Measurements from ENCODE around the gene NSG1. TPM values are rescaled to one million over a fixed set of nuclear protein-coding genes. Genes with fewer than 3 reads are reported as not detected.

NSG1 gene
- total RNA-seq, 1 donor from 2014 or later, result not detected

- ChIA-PET CTCF (no interaction called here), POLR2A (no interaction called here)
- Mint-ChIP-seq H3K4me3 (no peak overlapping the region), H3K27ac (no peak overlapping the region), H3K4me1 (peaks cover 10% of the 10 kb centered on the region), H3K27me3 (no peaks in the 10 kb centered on the region), H3K9me3 (no peaks in the 10 kb centered on the region), H3K36me3 (ENCODE audit: low read depth) (peaks cover 67% of the 10 kb centered on the region)
- no peak for DNase-seq
- intact Hi-C loops (cut with micrococcal nuclease), result no loop called here
- no peak for TF ChIP-seq CTCF (IDR thresholded peaks at IDR 0.05)
- ATAC-seq (ENCODE audit: low read depth), result no peak
Observed at GRCh38 chr4:4457803-4458553, 71.1 kb downstream of the NSG1 start.

DNA sequence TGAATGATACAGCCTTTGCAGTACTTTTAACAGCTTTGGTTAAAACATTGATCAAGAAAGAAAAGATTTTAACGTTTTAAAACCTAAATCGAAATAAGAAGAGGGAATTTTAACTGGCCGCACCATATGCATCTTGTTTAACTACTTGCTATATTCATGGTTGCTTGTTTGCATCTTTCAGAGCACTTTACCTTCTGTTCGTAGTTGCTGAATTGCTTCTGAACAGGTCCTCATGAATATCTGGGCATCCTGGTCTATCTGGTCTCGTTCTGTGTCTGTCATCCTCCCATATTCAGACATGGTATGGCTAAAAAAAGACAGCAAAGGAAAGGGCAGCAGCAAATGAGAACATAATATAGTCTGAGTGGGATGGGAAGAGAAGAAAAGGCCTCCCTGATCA, 72.3 kb downstream of the NSG1 start:
- Mint-ChIP-seq H3K4me3 (no peak overlapping the region), H3K27me3 (no peaks in the 10 kb centered on the region), H3K36me3 (ENCODE audit: low read depth) (peaks cover 57% of the 10 kb centered on the region), H3K27ac (no peak overlapping the region), H3K9me3 (no peaks in the 10 kb centered on the region), H3K4me1 (peaks cover 10% of the 10 kb centered on the region)
- intact Hi-C loops (cut with micrococcal nuclease), result no loop called here
- no peak for ATAC-seq (ENCODE audit: low read depth)
- no peak for DNase-seq
- ChIA-PET POLR2A (no interaction called here), CTCF (no interaction called here)
- TF ChIP-seq CTCF (IDR thresholded peaks at IDR 0.05), result no peak

DNA sequence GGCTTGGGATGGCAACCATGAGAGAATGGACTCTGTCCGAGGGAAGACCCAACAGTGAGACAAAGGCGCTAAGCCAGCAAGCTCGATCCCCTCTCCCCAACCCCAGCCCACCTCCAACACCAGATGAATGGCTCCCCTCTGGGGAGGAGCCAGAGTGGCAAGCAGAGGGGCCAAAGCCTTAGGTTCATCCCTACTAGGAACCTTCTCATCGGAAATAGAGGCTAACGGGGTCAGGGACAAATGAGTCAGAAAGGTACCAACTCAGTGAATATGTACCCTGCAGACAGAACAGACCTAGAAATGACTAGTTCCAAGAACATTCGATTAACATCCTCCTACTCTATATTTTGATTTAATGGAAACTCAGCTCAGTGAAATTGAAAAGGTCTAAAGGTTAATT, 73.9 kb downstream of the NSG1 start:
- Mint-ChIP-seq H3K36me3 (ENCODE audit: low read depth) (peaks cover 59% of the 10 kb centered on the region), H3K4me1 (peaks cover 6% of the 10 kb centered on the region), H3K4me3 (no peak overlapping the region), H3K27me3 (no peaks in the 10 kb centered on the region), H3K9me3 (peaks cover 3% of the 10 kb centered on the region), H3K27ac (no peak overlapping the region)
- intact Hi-C loops (cut with micrococcal nuclease), result no loop called here
- POLR2A ChIA-PET, result no interaction called here
- TF ChIP-seq CTCF (IDR thresholded peaks at IDR 0.05), result no peak
- ATAC-seq (ENCODE audit: low read depth) (no peak), DNase-seq (no peak)
- CTCF ChIA-PET, result no interaction called here

DNA sequence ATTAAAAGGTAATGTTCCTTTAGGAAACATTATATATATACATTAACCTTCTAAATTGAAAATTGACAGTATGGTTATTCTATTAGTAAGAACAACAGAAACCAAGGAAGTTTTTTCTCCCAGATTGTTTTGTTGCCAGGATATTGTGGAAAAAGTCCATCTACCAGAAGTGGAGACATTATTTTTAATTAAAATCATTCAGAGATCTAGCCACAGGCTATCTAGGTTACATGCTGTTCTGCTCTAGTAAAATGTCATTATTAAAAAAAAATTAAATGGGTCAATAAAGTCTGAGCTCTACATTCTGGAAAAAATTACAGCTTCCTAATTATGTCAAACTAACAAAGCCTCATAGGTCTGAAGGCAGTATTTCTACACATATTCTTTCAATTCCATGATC, 74.3 kb downstream of the NSG1 start:
- intact Hi-C loops (cut with micrococcal nuclease), result no loop called here
- ChIA-PET POLR2A (no interaction called here), CTCF (no interaction called here)
- H3K27ac Mint-ChIP-seq, result no peak overlapping the region
- peaks cover 5% of the 10 kb centered on the region for H3K4me1 Mint-ChIP-seq
- H3K9me3 Mint-ChIP-seq, result peaks cover 5% of the 10 kb centered on the region
- TF ChIP-seq CTCF (IDR thresholded peaks at IDR 0.05), result no peak
- DNase-seq (no peak), ATAC-seq (ENCODE audit: low read depth) (no peak)
- H3K27me3 Mint-ChIP-seq, result no peaks in the 10 kb centered on the region
- H3K4me3 Mint-ChIP-seq, result no peak overlapping the region
- H3K36me3 Mint-ChIP-seq (ENCODE audit: low read depth), result peaks cover 63% of the 10 kb centered on the region

DNA sequence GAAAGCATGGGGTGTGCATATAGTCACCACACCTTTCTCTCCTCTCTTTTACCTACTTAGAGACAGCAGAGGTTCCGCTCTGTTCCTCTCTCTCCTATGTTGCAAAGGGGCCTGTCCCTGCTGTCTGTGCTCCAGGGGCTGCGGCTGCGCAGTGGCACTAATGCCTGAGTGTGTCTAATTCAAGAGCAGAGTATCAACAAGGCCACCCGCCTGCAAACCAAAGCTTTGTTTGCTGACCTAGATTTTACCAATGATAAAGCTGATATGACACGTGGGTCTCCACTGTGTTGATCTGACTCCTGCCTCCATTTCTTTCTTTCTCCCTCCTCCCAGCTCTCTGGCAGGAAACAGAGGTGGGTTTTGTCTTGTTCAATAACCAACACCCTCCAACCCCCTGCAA, 74.9 kb downstream of the NSG1 start:
- ATAC-seq (ENCODE audit: low read depth) (no peak), DNase-seq (no peak)
- no peak for TF ChIP-seq CTCF (IDR thresholded peaks at IDR 0.05)
- no peak overlapping the region for H3K4me3 Mint-ChIP-seq
- peaks cover 63% of the 10 kb centered on the region for H3K36me3 Mint-ChIP-seq (ENCODE audit: low read depth)
- H3K27me3 Mint-ChIP-seq, result no peaks in the 10 kb centered on the region
- POLR2A ChIA-PET, result no interaction called here
- H3K4me1 Mint-ChIP-seq, result peaks cover under 1% of the 10 kb centered on the region
- peaks cover 8% of the 10 kb centered on the region for H3K9me3 Mint-ChIP-seq
- no peak overlapping the region for H3K27ac Mint-ChIP-seq
- intact Hi-C loops (cut with micrococcal nuclease), result no loop called here
- CTCF ChIA-PET, result no interaction called here
